H9 (cell line): ENCODE data around the gene FASTK. TPM values are rescaled to one million over a fixed set of nuclear protein-coding genes. Genes with fewer than 3 reads are reported as not detected.

Source experiments
- DNase-seq: peaks from one replicate; pipeline ENCODE4 v3.0.0-alpha.2; 2017
- H2AFZ ChIP-seq: one replicate; pipeline ENCODE4 v1.6.1; 2013; ENCODE audit warnings: mild to moderate bottlenecking, low read length, control low read depth, moderate library complexity
- H2AK5ac ChIP-seq: 2 replicates; pipeline ENCODE4 v1.6.1; 2013; ENCODE audit warnings: low read length, control low read depth, mixed read lengths; ENCODE audit not compliant: insufficient read length
- H2BK120ac ChIP-seq: one replicate; pipeline ENCODE4 v1.6.1; 2013; ENCODE audit warnings: low read depth, mild to moderate bottlenecking, low read length, control low read depth, inconsistent platforms; ENCODE audit not compliant: poor library complexity, severe bottlenecking
- H2BK12ac ChIP-seq: 2 replicates; pipeline ENCODE4 v1.6.1; 2013; ENCODE audit warnings: low read length, control low read depth, mixed read lengths, low read depth; ENCODE audit not compliant: insufficient read length
- H2BK15ac ChIP-seq: 2 replicates; pipeline ENCODE4 v1.6.1; 2013; ENCODE audit warnings: low read depth, low read length, control low read depth
- H2BK20ac ChIP-seq: one replicate; pipeline ENCODE4 v1.6.1; 2013; ENCODE audit warnings: low read depth, mild to moderate bottlenecking, low read length, control low read depth, inconsistent platforms; ENCODE audit not compliant: poor library complexity, severe bottlenecking
- H2BK5ac ChIP-seq: 2 replicates; pipeline ENCODE4 v1.6.1; 2013; ENCODE audit warnings: low read length, control low read depth, mixed read lengths; ENCODE audit not compliant: insufficient read length
- H3K14ac ChIP-seq: 2 replicates; pipeline ENCODE4 v1.6.1; 2013; ENCODE audit warnings: low read length, control low read depth; ENCODE audit not compliant: insufficient read depth
- H3K18ac ChIP-seq: 2 replicates; pipeline ENCODE4 v1.6.1; 2013; ENCODE audit warnings: low read depth, mild to moderate bottlenecking, mixed read lengths, low read length, control low read depth; ENCODE audit not compliant: insufficient read length
- H3K23ac ChIP-seq: 2 replicates; pipeline ENCODE4 v1.6.1; 2013; ENCODE audit warnings: low read length, control low read depth, mixed read lengths, low read depth; ENCODE audit not compliant: insufficient read length
- H3K23me2 ChIP-seq: 2 replicates; pipeline ENCODE4 v1.6.1; 2013; ENCODE audit warnings: low read depth, mild to moderate bottlenecking, mixed read lengths, low read length, control low read depth; ENCODE audit not compliant: insufficient read length, poor library complexity, severe bottlenecking
- H3K27ac ChIP-seq: 2 replicates; pipeline ENCODE4 v1.5.1; 2013; ENCODE audit warnings: low read length, control low read depth, mixed read lengths, low read depth; ENCODE audit not compliant: insufficient read length
- H3K27me3 ChIP-seq: 2 replicates; pipeline ENCODE4 v1.6.1; 2013; ENCODE audit warnings: low read length, control low read depth, inconsistent platforms; ENCODE audit not compliant: insufficient read depth
- H3K4ac ChIP-seq: 2 replicates; pipeline ENCODE4 v1.6.1; 2013; ENCODE audit warnings: low read depth, mild to moderate bottlenecking, control low read depth, inconsistent platforms, low read length, moderate library complexity
- H3K4me1 ChIP-seq: 2 replicates; pipeline ENCODE4 v1.6.1; 2013; ENCODE audit warnings: low read length, control low read depth, inconsistent platforms; ENCODE audit not compliant: insufficient read depth
- H3K4me2 ChIP-seq: 2 replicates; pipeline ENCODE4 v1.6.1; 2013; ENCODE audit warnings: low read length, control low read depth, mixed read lengths; ENCODE audit not compliant: insufficient read length, insufficient read depth
- H3K56ac ChIP-seq: 2 replicates; pipeline ENCODE4 v1.6.1; 2013; ENCODE audit warnings: low read depth, mild to moderate bottlenecking, mixed read lengths, low read length, control low read depth; ENCODE audit not compliant: insufficient read length
- H3K79me1 ChIP-seq: 2 replicates; pipeline ENCODE4 v1.6.1; 2013; ENCODE audit warnings: low read depth, mild to moderate bottlenecking, moderate library complexity, low read length, control low read depth, inconsistent platforms; ENCODE audit not compliant: insufficient read depth, poor library complexity, severe bottlenecking
- H3K79me2 ChIP-seq: 2 replicates; pipeline ENCODE4 v1.6.1; 2013; ENCODE audit warnings: low read length, control low read depth, inconsistent platforms; ENCODE audit not compliant: insufficient read depth
- H3K9ac ChIP-seq: 2 replicates; pipeline ENCODE4 v1.6.1; 2013; ENCODE audit warnings: low read length, control low read depth, mixed read lengths; ENCODE audit not compliant: insufficient read length; ENCODE audit errors: extremely low read depth
- H3K9me3 ChIP-seq: one replicate; pipeline ENCODE4 v1.6.1; 2013; ENCODE audit warnings: low read depth, low read length, inconsistent platforms; ENCODE audit not compliant: control insufficient read depth
- H3T11ph ChIP-seq: one replicate; pipeline ENCODE4 v1.6.1; 2013; ENCODE audit warnings: mild to moderate bottlenecking, low read length, control low read depth, inconsistent platforms
- H4K20me1 ChIP-seq: one replicate; pipeline ENCODE4 v1.6.1; 2013; ENCODE audit not compliant: control insufficient read depth, insufficient read length, insufficient read depth
- H4K5ac ChIP-seq: 2 replicates; pipeline ENCODE4 v1.6.1; 2013; ENCODE audit warnings: low read depth, mild to moderate bottlenecking, mixed read lengths, low read length, control low read depth; ENCODE audit not compliant: insufficient read length
- H4K8ac ChIP-seq: replicated peaks from 2 replicates; pipeline ENCODE4 v1.6.1; 2013; ENCODE audit warnings: low read length, control low read depth, mixed read lengths, low read depth; ENCODE audit not compliant: insufficient read length
- H4K91ac ChIP-seq: 2 replicates; pipeline ENCODE4 v1.6.1; 2013; ENCODE audit warnings: low read depth, mild to moderate bottlenecking, moderate library complexity, mixed read lengths, low read length, control low read depth; ENCODE audit not compliant: insufficient read length
- H3K27ac Mint-ChIP-seq, 3 experiments: 2 replicates in 2 of 3; 3 replicates in 1 of 3; pipeline ENCODE4 v1.8.0; 2020 to 2021; ENCODE audit warnings: mixed read lengths in 3 of 3, mild to moderate bottlenecking in 1 of 3, moderate library complexity in 1 of 3
- H3K27me3 Mint-ChIP-seq: 2 replicates; pipeline ENCODE4 v1.8.0; 2021; ENCODE audit warnings: low read depth, mild to moderate bottlenecking, moderate library complexity, mixed read lengths
- H3K36me3 Mint-ChIP-seq, 3 experiments: 2 replicates in 2 of 3; 3 replicates in 1 of 3; pipeline ENCODE4 v1.8.0; 2020 to 2021; ENCODE audit warnings: low read depth in 3 of 3, mixed read lengths in 3 of 3; ENCODE audit not compliant: insufficient read depth in 1 of 3
- H3K4me1 Mint-ChIP-seq, 2 experiments: 2 replicates each; pipeline ENCODE4 v1.8.0; 2020; ENCODE audit warnings: mixed read lengths in 2 of 2
- H3K4me3 Mint-ChIP-seq, 2 experiments: 2 replicates in 1 of 2; 3 replicates in 1 of 2; pipeline ENCODE4 v1.8.0; 2020 to 2021; ENCODE audit warnings: mild to moderate bottlenecking in 2 of 2, mixed read lengths in 2 of 2, moderate library complexity in 1 of 2
- H3K9me3 Mint-ChIP-seq, 2 experiments: 2 replicates in 1 of 2; 3 replicates in 1 of 2; pipeline ENCODE4 v1.8.0; 2020; ENCODE audit warnings: mild to moderate bottlenecking in 2 of 2, mixed read lengths in 2 of 2, moderate library complexity in 1 of 2
- WGBS: extraction: QIAGEN DNeasy Blood & Tissue Kit; methylation state at CpG from one replicate; pipeline ENCODE4 v1.1.7; 2013; ENCODE audit warnings: missing lambda C conversion rate, low lambda C conversion rate, mixed read lengths; ENCODE audit not compliant: insufficient read length; ENCODE audit errors: extremely low coverage; 5-methylcytosine and 5-hydroxymethylcytosine counted together
- total RNA-seq: library from RNA; stranded (reverse); gene quantifications from 2 replicates; pipeline ENCODE4 v1.2.1, GENCODE V29; 2021
- TF ChIP-seq, protein P1 (sequence below): fragments of 200-600 bp; sonication (generic); conservative IDR thresholded peaks from 3 replicates; pipeline ENCODE4 v1.8.0; 2021; ENCODE audit warnings: antibody characterized with exemption, mild to moderate bottlenecking

Gene FASTK
- total RNA-seq, 1 experiment from 2014 or later, result 57.8 TPM

DNA sequence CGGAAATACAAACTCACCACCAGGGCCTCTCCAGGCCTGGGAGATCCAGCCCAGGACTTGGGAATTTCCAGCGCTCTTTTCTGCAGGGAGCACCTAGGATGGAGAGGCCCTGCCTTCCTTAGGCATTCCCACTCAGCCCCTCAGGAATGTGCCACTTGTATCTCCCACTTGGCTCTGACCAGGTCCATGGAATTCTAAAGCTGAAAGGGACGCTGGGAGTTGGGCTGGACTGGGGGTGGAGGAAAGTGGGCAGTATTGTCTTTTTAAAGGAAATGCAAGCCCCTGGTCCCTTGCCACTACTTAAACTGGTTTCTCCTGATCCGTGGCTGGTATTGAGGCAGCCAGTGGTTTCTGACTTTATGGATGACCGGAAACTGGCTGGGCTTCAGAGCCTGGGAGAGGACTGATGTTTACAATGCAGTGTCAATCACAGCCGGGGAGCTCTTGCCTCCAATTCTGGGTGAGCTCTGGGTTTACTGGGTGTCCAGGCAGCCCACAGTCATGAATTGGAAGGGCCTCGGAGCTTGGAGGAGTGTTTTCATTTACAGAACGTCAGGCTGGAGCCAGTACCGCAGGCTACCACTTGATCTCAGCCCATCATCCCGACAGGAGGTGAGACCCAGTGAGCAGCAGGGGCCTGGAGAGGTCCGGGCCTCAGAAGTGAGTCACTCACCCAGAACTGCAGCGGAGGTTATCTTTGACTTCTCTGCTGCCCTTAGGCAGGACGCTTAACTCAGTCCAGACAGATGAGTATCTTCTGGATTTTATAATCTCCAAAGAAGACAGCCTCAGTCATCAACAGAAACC is 32.9 kb upstream of the FASTK start:
- peaks cover 29 to 31% of the 10 kb centered on the region in 2 experiments for H3K4me1 Mint-ChIP-seq
- Histone ChIP-seq H4K8ac (no peak overlapping the region), H3K9me3 (no peaks in the 10 kb centered on the region), H4K20me1 (peaks cover 4% of the 10 kb centered on the region), H2BK15ac (no peak overlapping the region), H3K18ac (no peak overlapping the region), H3K79me1 (peaks cover 3% of the 10 kb centered on the region), H3K4ac (no peak overlapping the region), H3K27me3 (no peaks in the 10 kb centered on the region), H2BK120ac (no peak overlapping the region), H3K27ac (no peak overlapping the region), H3K14ac (no peak overlapping the region), H2AK5ac (no peak overlapping the region), H2AFZ (no peak overlapping the region), H4K91ac (no peak overlapping the region), H3K4me2 (peak overlapping the region; percentile 19), H3K9ac (no peak overlapping the region), H3K79me2 (peaks cover 4% of the 10 kb centered on the region; the same call in 1 of the 2 replicates), H3T11ph (no peak overlapping the region), H2BK5ac (no peak overlapping the region), H3K56ac (no peak overlapping the region), H4K5ac (no peak overlapping the region), H3K23me2 (no peaks in the 10 kb centered on the region), H3K23ac (no peak overlapping the region), H2BK12ac (no peak overlapping the region), H2BK20ac (no peak overlapping the region), H3K4me1 (peaks cover 7% of the 10 kb centered on the region; the same call in 1 of the 2 replicates)
- TF ChIP-seq, protein P1, sequence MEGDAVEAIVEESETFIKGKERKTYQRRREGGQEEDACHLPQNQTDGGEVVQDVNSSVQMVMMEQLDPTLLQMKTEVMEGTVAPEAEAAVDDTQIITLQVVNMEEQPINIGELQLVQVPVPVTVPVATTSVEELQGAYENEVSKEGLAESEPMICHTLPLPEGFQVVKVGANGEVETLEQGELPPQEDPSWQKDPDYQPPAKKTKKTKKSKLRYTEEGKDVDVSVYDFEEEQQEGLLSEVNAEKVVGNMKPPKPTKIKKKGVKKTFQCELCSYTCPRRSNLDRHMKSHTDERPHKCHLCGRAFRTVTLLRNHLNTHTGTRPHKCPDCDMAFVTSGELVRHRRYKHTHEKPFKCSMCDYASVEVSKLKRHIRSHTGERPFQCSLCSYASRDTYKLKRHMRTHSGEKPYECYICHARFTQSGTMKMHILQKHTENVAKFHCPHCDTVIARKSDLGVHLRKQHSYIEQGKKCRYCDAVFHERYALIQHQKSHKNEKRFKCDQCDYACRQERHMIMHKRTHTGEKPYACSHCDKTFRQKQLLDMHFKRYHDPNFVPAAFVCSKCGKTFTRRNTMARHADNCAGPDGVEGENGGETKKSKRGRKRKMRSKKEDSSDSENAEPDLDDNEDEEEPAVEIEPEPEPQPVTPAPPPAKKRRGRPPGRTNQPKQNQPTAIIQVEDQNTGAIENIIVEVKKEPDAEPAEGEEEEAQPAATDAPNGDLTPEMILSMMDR, result 0 out of 3 replicates have a peak, but pooled peaks have one; percentile 13
- peak; percentile 65 for DNase-seq
- peaks cover 4% of the 10 kb centered on the region for H3K27me3 Mint-ChIP-seq
- H3K27ac Mint-ChIP-seq, result no peak overlapping the region
- no peaks in the 10 kb centered on the region for H3K9me3 Mint-ChIP-seq
- H3K4me3 Mint-ChIP-seq, result peak overlapping the region; percentile 50 to 70
- no CpG with 5 or more reads among the region's 13 CpGs for WGBS
- H3K36me3 Mint-ChIP-seq, result peaks cover under 1 to 7% (median 1%) of the 10 kb centered on the region in 3 experiments; a peak in 6 of 7 replicates
